ENCODE results near the gene ACADS.

ACADS gene, protein sequence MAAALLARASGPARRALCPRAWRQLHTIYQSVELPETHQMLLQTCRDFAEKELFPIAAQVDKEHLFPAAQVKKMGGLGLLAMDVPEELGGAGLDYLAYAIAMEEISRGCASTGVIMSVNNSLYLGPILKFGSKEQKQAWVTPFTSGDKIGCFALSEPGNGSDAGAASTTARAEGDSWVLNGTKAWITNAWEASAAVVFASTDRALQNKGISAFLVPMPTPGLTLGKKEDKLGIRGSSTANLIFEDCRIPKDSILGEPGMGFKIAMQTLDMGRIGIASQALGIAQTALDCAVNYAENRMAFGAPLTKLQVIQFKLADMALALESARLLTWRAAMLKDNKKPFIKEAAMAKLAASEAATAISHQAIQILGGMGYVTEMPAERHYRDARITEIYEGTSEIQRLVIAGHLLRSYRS

DNA sequence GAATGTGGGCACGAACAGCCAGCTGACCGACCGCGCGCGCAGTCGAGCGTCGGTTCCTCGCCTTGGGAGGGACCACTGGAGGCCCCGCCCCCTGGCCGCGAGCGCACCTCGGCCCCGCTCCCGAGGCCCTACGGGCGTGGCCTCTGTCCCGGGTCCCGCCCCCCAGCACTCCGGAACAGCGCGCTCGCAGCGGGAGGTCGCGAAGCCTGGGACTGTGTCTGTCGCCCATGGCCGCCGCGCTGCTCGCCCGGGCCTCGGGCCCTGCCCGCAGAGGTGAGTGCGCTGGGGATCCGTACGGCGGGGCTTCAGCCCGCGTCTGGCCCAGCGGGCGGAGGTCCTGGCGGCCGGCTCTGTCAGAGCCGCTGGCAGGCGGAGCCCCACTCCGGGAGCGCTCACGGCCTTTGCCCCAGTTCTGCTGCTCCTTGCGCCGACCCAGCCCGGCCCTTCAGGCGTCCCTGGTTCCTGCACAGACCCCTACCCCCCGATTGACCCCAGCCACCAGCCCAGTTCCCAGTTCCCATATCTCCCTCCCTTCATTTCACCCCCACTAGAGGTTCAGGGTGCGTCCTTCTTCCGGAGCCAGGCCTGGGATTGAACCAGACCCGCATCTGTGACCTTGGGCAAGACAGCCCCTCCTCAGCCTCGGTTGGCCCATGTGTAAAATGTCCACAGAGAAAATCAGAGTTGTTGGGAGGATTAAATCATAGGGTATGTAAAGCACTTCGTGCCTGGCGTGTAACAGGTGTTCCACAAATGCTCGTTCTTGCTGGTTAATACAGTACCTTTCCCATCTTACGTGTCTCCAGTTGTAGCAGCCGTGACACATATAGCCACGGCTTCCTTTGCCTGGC is at the start of gene ACADS:
Gene ACADS (plus strand): TSS at position 168 of the 851 bp plus-strand sequence. CDS start 60 bp downstream, at position 228.
- peak; percentile 76 for DNase-seq

DNA sequence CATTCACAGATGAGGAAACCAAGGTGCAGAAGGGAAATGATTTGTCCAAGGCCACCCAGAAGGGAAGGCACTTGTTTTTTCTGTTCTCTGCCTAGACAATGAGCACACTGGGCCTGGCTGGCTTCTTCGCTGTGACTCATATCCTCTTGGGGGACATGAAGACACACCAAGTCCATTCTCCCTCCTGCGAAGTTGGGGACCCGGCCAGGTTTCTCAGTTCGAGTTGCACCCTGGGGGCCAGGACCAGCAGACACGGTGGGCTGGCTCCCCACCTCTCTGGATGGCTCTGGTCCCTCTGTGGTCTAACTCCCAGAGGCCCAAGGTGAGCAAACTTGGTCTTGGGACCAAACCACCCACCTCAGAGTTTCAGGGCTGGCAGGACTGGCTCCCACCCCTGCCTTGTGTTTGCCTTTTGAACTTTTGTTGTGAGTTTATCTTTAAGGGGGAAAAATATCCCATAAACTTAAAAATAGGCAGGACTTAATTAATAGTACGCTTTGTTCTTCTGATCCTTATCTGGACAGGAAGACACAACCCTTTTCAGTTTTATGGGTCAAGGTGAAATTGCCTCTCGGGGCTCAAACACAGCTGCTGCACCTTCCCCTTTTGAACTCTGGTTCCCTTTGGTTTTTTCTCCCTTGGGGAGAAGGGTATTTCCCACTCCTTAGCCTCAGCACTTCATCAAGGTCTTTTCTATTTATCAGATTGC is 47.7 kb upstream of the ACADS start:
- peak; percentile 18 for DNase-seq

DNA sequence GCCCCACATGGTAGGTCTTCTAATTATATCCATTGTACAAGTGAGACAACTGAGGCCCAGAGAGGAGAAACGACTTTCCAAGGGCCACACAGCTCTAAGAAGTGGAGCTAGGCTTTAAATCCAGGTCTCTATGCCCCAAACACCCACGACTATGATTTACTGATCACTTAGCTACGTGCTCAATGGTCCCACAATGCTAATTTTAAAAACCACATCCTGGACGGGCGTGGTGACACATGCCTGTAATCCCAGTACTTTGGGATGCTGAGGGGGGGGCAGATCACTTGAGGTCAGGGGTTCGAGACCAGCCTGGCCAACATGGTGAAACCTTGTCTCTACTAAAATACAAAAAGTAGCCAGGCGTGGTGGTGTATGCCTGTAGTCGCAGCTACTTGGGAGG is 47.1 kb upstream of the ACADS start:
- peak; percentile 12 for DNase-seq

DNA sequence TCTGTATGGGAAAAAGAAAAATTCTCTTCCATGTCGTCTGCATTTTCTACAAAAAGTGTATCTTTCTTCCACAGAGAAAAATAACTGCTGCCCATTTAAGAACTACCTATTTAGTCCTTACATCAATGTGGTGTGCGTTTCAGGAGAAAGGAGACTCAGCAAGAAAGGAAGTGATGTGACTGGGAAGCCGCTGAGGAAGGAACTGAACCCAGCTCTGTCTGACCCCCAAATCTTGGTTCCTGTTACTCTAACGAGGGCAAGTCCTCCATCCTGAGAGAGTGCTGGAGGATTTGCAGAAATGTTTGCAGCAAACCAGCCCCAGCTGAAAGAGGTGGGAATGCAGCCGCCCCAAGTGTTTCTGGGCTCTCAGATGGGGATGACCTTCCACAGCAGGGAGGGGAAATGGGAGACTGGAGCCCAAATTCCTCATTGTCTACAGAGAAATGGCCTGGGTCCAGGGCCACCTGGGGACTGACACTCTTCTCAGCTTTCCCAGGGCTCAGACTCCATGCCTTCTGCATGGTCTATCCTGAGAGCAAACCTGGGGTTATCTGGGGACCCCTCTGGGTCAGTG is 45.4 kb upstream of the ACADS start:
- DNase-seq, result no peak

DNA sequence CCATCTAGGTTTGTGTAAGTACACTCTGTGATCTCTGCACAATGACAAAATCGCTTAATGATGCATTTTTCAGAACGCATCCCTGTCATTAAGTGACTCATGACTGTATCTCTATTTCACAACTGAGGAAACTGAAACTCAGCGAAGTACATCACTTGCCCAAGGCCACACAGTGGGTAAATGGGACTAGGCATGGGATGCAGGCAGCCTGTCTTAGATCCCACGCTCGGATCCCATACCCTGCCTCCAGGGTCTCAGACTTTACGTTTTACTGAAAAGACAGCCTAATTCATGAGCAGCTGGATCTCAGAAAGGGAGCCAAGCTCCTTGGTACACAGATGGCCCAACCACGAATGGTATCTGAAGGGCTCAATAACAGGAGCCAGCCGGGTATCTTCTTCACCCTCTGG is 41.1 kb upstream of the ACADS start:
- no peak for DNase-seq

DNA sequence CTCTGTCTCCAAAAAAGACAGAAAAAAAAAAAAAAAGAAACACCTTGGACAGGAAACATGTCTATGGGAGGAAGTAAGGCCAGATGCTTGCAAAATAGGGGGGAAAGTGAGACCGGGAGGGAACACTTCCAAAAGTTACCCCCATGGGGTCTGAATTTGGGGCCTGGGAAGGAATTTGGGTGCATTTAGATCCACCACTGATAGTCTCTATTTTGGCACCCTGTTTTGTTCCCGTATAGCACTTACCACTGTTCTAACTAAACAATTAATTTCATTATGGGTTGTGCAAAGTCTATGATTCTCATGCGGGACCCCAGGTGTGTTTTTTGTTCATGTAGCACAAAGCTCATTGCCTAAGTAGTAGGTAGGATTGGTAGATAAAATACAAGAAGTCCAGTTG is 40.1 kb upstream of the ACADS start:
- DNase-seq, result no peak

DNA sequence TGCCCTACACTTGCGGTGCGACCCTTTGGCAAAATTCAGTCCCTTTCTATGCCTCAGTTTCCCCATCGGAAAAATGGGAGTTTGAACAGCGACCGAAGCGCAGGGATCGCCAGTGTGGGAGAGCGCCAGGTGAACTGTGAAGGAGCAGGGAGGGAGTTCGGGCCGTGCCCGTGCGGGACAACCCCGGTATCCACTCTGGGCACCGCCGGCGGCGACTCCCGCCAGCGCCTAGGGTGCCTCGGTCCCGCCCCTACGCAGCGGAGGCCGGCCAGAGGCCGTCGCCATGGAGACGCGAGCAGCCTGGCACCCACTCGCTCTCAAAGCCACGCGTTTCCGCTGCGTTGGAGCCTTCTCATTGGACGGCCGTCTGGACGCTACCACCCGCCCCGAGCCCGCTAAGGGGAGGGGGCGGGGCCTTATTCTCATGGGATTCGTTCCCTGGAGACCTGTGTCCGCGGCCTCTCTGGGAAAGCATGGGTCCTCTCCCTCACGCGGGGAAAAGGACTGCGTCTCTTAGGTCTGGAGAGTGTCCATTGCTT is 39.4 kb upstream of the ACADS start:
- peak; percentile 98 for DNase-seq

DNA sequence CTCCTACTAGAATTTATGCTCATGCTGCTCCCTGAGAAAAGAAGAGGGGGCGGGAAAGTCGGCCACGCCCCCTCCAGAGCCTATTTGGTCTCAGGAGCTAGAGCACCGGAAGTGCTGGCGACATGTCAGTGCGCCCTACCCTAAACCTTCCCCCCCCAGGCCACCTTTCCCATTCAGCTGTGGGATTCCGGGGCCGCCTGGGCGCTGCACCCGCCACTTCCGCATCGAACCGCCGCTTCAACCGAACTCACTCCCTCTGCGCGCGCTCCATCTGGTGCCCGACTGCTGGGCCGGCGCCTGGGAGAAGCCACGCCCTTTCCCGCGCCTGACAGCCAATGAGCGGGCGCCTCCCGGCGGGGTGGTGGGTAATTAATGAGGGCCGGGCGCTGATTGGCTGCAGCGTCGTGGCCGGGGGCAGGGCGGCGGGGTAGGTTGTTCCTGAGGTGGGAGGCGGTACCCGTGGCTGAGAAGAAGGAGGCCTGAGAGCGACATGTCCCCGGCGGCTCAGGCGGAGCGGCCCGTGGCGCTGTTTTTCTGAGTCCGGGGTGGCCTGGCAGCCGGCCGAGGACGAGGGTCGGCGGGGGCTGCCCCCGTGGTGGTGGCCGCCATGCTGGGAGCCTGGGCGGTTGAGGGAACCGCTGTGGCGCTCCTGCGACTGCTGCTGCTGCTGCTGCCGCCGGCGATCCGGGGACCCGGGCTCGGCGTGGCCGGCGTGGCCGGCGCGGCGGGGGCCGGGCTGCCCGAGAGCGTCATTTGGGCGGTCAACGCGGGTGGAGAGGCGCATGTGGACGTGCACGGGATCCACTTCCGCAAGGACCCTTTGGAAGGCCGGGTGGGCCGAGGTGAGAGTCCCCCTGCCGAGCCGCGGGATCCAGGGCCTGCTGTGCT is 38.7 kb upstream of the ACADS start, which contains the start of gene MLEC:
Gene MLEC (plus strand): TSS at position 460 of the 888 bp plus-strand sequence. CDS start 148 bp downstream, at position 608.
- DNase-seq, result peak; percentile 98

DNA sequence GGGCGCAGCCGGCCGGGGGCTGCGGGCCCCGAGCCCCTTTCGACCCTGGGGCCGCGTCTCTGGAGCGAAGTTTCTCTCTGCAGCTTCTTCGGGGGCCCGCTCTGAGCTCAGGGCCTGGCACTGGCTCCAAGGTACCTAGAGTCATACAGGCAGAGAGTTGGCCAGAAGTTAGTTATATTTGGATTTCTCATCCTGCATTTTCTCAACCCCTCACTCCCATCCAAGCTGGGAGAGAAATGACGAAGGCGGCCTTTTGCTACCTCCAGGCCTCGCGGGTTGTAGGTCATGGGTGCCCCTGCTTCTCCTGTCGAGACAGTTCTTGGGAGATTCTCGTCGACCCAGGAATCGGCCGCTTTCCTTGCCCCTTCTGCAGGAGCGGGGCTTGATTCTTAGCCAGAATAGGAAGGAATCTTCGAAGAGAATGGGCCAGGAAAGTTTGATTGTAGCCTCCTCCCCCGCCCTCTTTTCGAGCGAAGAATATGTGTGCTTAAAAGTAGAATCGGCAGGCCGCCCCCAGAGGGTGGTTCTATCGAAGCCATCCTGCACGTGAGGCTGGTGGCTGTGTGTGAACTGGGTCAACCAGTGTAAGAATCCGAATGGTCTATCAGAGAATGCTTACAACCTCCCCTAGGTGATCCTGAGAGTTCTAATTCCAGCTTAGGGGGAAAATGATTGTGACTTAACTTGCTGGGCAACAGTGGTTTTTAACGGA is 37.9 kb upstream of the ACADS start:
- DNase-seq, result no peak

DNA sequence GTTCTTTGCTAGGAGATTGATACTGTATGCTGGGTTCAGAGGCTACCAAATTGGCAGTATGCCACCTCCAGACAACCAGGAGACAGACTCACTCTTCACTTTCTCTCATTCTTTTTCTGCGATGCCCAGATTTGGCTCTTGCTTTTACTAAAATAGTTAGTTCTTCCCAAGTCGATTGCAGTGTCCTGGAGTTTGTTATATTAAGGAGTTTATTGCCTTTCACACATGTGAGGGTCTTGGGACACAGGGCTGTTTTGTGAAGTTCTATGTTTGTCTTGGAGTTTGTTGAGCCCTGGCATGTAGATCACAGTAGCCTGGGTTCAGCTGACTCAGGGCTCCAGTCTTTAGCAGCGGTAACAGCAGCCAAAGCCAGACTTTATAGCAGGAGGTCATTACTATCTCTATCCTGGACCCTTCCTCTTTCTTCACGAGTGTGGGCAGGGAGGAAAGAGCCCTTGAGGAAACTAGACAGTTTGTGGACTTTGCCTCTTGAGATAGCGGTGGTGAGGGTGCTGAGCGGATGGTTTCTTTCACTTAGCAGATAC is 37.0 kb upstream of the ACADS start:
- DNase-seq, result peak; percentile 18

DNA sequence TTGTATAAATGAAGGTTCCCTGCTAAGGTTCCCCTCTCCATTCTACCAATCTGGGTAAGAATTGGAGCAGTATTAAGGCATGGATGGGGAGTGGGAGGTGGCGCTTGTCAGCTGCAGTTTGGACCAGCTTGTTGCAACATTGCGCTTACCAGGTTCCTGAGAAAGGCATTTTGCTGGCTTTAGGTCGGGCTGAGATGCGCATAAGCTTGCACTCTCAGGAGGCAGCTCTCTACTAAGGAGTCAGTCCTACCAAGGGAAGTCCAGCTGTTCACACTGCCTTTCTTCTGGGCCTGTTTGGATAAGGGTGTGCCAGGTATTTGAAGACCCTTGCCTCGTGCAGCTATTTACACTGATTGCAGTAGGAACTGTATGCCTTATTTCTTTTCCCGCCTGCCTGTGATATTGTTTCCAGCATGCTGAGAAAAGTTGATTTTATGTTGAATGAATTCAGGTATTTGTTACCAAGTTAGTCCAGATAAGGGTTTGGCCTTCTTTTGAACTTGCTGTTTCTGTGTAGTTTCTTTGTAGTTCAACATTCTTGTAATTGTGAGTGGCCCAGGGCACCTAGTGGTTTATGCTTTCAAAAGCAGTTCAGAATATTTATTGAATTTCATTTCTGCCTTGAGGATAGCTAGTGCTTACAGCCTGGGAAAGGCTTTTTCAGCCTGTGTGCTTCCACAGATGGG is 36.1 kb upstream of the ACADS start:
- no peak for DNase-seq

DNA sequence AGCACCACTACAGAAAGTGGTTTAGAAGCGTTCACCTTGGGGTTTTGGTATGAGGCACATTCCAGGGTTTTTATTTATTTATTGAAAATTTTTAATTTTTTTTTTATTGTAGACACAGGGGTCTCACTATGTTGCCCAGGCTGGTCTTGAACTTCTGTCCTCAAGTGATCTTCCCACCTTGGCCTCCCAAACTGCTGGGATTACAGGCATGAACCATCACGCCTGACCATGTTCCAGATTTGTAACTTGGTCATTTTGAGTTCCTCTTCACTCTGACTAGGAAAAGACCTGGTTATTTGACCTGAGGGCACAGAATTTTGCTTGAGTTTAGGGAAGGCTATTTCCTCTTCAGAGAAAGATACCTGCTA is 35.6 kb upstream of the ACADS start:
- DNase-seq, result no peak

DNA sequence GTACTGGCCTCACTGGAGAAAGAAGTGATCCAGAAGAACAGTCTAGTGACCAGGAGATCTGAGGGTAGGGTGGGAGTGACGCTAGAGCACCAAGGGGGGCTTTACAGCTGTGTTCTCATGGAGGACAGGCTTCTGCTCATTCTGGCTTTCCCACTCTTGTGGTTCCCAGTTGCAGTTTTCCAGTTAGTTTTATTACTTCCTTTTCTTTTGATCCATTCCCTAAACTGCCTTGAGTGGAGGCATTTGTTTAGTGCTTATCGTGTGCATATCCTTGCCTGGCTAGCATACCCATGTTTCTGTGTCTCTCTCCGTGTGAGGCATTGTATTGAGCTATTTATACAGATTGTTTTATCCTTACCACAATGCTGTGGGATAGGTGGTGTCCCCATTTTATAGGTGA is 34.6 kb upstream of the ACADS start:
- DNase-seq, result no peak

DNA sequence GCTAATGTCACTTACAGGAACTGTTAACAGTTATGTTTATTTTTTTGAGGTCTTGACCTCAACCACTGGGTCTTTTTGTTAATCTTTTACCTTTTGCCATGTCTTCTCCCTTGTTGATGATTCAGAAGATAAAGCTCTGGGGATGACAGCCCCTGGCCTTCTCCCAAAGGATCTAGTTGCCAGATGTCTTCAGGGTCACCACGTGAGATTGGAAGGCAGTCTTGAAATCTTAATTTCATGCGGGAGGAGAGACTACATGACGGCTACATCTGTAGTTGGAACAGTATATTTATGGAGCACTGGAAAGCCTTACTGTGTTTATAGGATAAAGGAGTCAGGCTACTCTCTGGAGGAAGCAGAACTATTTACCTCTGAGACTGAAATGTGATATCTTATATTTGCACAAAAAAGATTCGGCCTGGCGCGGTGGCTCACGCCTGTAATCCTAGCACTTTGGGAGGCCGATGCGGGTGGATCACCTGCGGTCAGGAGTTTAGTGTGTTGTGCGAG is 33.0 kb upstream of the ACADS start:
- DNase-seq, result peak; percentile 41

DNA sequence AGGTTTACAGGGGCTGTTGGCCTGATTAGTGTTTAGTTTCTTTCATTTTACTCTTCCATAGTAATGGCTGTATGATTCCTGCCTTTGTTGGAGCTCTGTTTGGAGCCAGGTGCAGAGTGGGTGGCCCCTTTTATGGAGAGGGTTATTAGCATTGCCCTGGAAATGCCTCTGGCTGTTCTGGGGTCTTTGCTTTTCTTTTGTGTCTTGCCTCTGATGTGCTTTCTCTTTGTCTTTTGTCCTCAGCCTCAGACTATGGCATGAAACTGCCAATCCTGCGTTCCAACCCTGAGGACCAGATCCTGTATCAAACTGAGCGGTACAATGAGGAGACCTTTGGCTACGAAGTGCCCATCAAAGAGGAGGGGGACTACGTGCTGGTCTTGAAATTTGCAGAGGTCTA is 31.8 kb upstream of the ACADS start:
- DNase-seq, result no peak

DNA sequence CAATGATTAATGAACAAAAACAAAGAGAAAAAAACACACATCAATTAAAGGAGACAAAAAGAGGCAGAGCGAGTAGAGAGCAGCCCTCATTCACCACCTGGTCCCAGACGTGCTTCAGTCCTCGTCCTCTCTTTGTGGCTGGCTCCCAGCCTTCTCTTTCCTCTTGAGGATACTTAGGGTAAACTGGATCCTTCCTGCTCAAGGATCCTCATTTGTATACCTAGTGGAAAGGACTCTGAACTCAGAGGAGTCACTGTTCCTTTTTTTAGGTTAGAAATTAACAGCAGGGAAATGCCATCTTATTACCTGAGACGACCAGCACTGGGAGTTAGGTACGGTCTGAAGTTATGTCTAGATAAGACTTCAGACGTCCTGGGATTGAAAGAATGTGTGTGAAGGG is 29.0 kb upstream of the ACADS start:
- DNase-seq, result no peak

DNA sequence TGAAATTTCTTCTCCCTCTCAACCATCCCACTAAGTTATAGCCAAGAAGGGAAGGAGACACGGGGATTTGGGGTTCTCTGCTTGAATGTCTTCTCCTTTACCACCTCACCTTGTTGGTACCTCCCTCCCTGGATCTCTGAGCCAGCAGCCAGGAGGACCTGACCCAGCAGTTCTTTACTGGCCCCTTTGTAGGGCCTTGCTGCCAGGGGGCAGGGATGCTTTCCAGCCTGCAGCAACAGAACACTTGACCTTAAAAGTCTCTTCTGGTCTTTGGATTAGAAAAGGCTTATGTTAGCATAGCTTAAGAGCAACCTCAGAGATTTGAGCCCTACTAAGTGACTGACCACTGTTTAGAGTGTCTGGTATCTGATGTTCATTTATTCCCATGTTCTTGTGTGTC is 28.3 kb upstream of the ACADS start:
- no peak for DNase-seq

DNA sequence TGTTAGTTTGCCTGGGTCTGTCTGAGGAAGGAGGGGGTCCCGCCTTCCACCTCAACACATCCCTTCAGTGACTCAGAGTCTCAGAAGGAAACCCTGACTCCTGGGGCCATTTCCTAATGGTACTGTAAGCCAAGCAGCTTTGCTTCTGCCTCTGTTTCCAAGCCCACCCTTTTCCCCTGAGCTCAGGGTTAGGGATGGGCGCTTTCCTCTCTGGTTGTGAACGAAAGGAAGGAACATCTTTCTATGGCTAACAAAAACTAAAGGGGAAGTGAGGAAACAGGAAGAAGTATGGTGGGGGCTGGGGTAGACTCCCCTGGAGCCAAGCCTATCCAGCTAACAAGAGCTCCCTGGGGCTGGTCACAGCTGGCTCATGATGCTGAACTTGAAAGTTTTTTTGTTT is 27.0 kb upstream of the ACADS start:
- DNase-seq, result no peak

DNA sequence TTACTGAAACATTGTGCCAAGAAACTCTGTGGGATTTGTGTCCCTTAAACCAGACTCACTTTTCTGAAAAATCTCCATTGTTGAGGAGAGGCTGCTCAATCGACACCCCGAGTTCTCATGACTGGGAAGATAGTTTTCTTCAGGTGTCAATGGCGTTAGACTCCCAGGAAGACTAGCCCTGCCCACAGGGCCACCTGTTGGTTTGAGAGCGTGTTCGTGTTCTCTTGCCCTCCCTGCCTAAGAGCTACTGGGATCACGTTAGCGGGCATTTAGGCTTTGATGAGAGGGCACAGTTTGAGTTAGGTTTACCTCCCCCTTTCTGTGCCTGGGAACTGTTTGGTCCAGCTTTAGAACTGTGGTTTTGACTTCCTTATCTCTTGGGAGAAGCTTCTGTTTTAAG is 26.1 kb upstream of the ACADS start:
- no peak for DNase-seq

DNA sequence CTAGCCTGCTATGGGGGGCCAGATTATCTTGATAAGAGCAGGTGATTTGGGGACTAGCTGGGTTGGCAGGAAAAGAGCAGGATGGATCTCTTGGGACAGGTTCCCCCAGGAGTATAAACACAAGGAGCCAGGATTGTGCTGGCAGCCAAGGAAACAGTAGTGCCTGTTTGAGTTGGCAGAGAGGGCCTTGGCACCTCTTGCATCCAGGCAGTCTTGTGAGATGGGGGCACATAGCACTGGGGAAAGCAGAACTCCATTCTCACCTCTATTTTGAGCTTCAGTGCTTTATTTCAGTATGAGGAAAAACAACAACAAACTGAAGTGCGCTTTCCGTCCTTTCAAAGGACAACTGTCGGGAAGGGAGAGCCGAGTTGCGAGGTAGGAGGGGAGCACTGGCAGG is 24.7 kb upstream of the ACADS start:
- DNase-seq, result no peak

All from fibroblast of upper back skin (primary cell).